ENCODE measurements around the gene FBXO44.

- TF ChIP-seq PRDM4 (tag by site-specific recombination; IDR thresholded peaks at IDR 0.05): no peak
- TF ChIP-seq CTCF (tag by site-specific recombination; IDR thresholded peaks at IDR 0.05): no peak
- TF ChIP-seq ZFHX2 (tag by site-specific recombination; conservative IDR thresholded peaks at IDR 0.05): no peak
- TF ChIP-seq MEIS1 (CRISPR knock-in tag; IDR thresholded peaks at IDR 0.05; ENCODE audit: borderline replicate concordance): no peak
- no peak for TF ChIP-seq ZBTB6 (tag by site-specific recombination; IDR thresholded peaks at IDR 0.05)
- TF ChIP-seq ZNF518A (tag by site-specific recombination; conservative IDR thresholded peaks at IDR 0.05; ENCODE audit: low read depth): no peak
- no peak for TF ChIP-seq ZNF692 (tag by site-specific recombination; IDR thresholded peaks at IDR 0.05)
- TF ChIP-seq ZEB2 (tag by site-specific recombination; IDR thresholded peaks at IDR 0.05): no peak
- no peak for TF ChIP-seq ZBTB17 (tag by site-specific recombination; IDR thresholded peaks at IDR 0.05)
Observed at GRCh38 chr1:11626551-11626950, 28.1 kb upstream of the FBXO44 start.
